Left lung (tissue), 10 donors: ENCODE measurements around the gene CLPTM1L. TPM values are rescaled to one million over a fixed set of nuclear protein-coding genes. Genes with fewer than 3 reads are reported as not detected.

Source experiments
- ATAC-seq: fragments of 200-7000 bp; cut with Tn5 transposase; one replicate; pipeline ENCODE4 v1.9.1; 2020; ENCODE audit warnings: moderate library complexity
- DNase-seq, 4 donors: peaks; one replicate each; pipeline ENCODE4 v3.0.0-alpha.2; 2013 to 2020
- H3K27ac ChIP-seq, 2 donors: fragments of 200-600 bp; sonication (generic) in 1 of 2; one replicate each; pipeline versions ENCODE4 v1.5.0 to v1.8.0; 2020 to 2021
- H3K27me3 ChIP-seq, 2 donors: fragments of 200-600 bp; sonication (generic) in 1 of 2; one replicate each; pipeline versions ENCODE4 v1.5.0 to v1.8.0; 2020 to 2021
- H3K36me3 ChIP-seq, 2 donors: fragments of 200-600 bp; sonication (generic) in 1 of 2; one replicate each; pipeline versions ENCODE4 v1.5.0 to v1.8.0; 2020 to 2021
- H3K4me1 ChIP-seq, 2 donors: fragments of 200-600 bp; one replicate each; pipeline ENCODE4 v1.8.0; 2021
- H3K4me3 ChIP-seq, 2 donors: fragments of 200-600 bp; sonication (generic) in 1 of 2; one replicate each; pipeline versions ENCODE4 v1.5.0 to v1.8.0; 2020 to 2021; ENCODE audit warnings: mild to moderate bottlenecking in 1 of 2
- H3K9me3 ChIP-seq, 2 donors: fragments of 200-600 bp; sonication (generic) in 1 of 2; one replicate each; pipeline versions ENCODE4 v1.5.0 to v1.8.0; 2020 to 2021
- CTCF ChIP-seq, 2 donors: fragments of 200-600 bp; sonication (generic) in 1 of 2; IDR thresholded peaks; one replicate each; pipeline versions ENCODE4 v1.5.0 to v1.8.0; 2021; ENCODE audit warnings: antibody characterized with exemption in 2 of 2
- intact Hi-C, 2 donors: fragments of 100-400 bp; cut with DNase I; formaldehyde crosslinking; loops; one replicate each; pipeline versions ENCODE4 v1.11.2 to v1.14.2; 2022
- polyA plus RNA-seq, 6 donors: library from polyadenylated mRNA; unstranded; fragments of 120-200 nt; gene quantifications; one replicate each; pipeline ENCODE4 v1.2.1, GENCODE V29; 2013; ENCODE audit not compliant: insufficient read length in 6 of 6
- total RNA-seq, 2 donors: library from RNA; stranded (reverse); fragmentation: NEBNext Ultra II Directional; extraction: Animal tissue kit (Norgen Biotek cat#: 25700); gene quantifications; one replicate each; pipeline ENCODE4 v1.2.1, GENCODE V29; 2021
- donor health status: DM: no; HTN: yes; CAD: no.
- donor health status: DM: no; HTN: no; CAD: no.

CLPTM1L gene
- total and polyA plus RNA-seq, 8 donors: 90.4 to 171 (median 99.4) TPM

- H3K27ac ChIP-seq: no peak overlapping the region
- no peak for ATAC-seq
Measured at GRCh38 chr5:1380910-1381309, 36.0 kb upstream of the CLPTM1L start.

DNA sequence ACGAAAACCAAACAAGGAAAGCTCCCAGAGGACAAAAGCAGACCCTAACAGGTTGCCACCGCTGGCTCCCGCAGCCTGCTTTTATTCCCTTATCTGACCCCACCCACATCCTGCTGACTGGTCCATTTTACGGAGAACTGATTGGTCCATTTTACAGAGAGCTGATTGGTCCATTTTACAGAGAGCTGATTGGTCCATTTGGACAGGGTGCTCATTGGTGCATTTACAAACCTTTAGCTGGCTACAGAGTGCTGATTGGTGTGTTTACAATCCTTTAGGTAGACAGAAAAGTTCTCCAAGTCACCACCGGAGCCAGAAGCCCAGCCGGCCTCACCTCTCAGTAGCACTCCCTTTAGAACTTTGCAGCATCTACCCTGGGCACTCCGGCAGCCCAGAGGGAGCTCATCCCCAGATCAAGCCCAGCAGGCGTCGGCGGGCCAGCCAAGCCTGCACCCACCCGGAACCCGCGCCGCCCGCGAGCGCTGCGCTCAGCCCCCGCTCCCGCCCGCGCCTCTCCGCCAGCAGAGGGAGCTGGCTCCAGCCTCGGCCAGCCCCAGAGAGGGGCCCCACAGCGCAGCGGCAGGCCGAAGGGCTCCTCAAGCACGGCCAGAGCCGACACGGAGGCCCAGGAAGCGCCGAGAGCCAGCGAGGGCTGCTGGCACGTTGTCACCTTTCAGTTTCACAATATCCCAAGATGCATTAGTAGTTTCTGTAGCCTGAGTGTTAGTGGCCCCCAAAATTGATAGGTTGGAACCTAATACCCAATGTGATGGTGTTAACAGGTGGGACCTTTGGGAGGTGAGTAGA, 35.3 kb upstream of the CLPTM1L start:
- Histone ChIP-seq H3K4me3 (no peak overlapping the region), H3K27me3 (peaks cover 0 to 35% of the 10 kb centered on the region in 2 donors), H3K27ac (no peak overlapping the region), H3K4me1 (peaks cover 2 to 12% of the 10 kb centered on the region in 2 donors), H3K9me3 (no peaks in the 10 kb centered on the region), H3K36me3 (no peaks in the 10 kb centered on the region)
- ATAC-seq (peak; percentile 93), DNase-seq (peak; percentile 50 to 90 (median 67))
- intact Hi-C loops: no loop called here
- peak; percentile 62 to 74 for TF ChIP-seq CTCF (IDR thresholded peaks at IDR 0.05)

More at GRCh38 chr5:1380910-1381309, 36.0 kb upstream of the CLPTM1L start:
- H3K9me3 ChIP-seq: no peaks in the 10 kb centered on the region
- H3K4me1 ChIP-seq: peaks cover 5 to 18% of the 10 kb centered on the region in 2 donors
- H3K36me3 ChIP-seq: no peaks in the 10 kb centered on the region
- TF ChIP-seq CTCF (IDR thresholded peaks at IDR 0.05): no peak
- DNase-seq: peak in 1 of 4 donors; percentile 21
- intact Hi-C loops: no loop called here
- H3K27me3 ChIP-seq: peaks cover 0 to 41% of the 10 kb centered on the region in 2 donors
- no peak overlapping the region for H3K4me3 ChIP-seq

GRCh38 chr5:1378866-1379659, 34.2 kb upstream of the CLPTM1L start:
- Histone ChIP-seq H3K27ac (no peak overlapping the region), H3K9me3 (no peaks in the 10 kb centered on the region), H3K27me3 (peaks cover 0 to 35% of the 10 kb centered on the region in 2 donors), H3K4me3 (no peak overlapping the region), H3K4me1 (peaks cover 0 to 9% of the 10 kb centered on the region in 2 donors), H3K36me3 (no peaks in the 10 kb centered on the region)
- no peak for TF ChIP-seq CTCF (IDR thresholded peaks at IDR 0.05)
- intact Hi-C loops: no loop called here
- peak in 1 of 4 donors; percentile 17 for DNase-seq
- ATAC-seq: no peak

DNA sequence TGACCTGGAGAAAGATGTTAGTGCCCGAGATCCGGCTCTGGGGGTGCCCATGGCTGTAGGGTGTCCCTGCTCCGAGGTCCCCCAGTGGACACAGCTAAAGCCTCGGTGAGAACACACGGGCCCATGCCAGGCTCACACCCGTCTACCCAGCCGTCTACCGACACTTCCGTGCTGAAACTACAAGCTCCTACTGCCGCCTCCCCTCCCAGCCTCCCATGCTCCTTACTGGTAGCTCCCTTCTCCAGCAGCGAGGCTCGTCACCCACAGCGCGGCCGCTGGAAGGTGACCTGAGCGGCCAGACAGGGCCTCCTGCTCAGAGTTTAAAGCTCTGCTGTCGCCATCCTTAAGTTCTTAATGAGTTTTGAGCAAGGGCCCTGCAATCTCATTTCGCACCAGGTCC, 33.2 kb upstream of the CLPTM1L start:
- ATAC-seq (no peak), DNase-seq (peak in 1 of 4 donors; percentile 16)
- Histone ChIP-seq H3K4me1 (peaks cover 0 to 9% of the 10 kb centered on the region in 2 donors), H3K36me3 (no peaks in the 10 kb centered on the region), H3K27me3 (peaks cover 0 to 35% of the 10 kb centered on the region in 2 donors), H3K9me3 (no peaks in the 10 kb centered on the region), H3K27ac (no peak overlapping the region), H3K4me3 (no peak overlapping the region)
- intact Hi-C loops: no loop called here
- no peak for TF ChIP-seq CTCF (IDR thresholded peaks at IDR 0.05)

- H3K27me3 ChIP-seq: peaks cover 0 to 35% of the 10 kb centered on the region in 2 donors
- H3K4me1 ChIP-seq: peaks cover 0 to 9% of the 10 kb centered on the region in 2 donors
- H3K9me3 ChIP-seq: no peaks in the 10 kb centered on the region
- TF ChIP-seq CTCF (IDR thresholded peaks at IDR 0.05): no peak
- no peaks in the 10 kb centered on the region for H3K36me3 ChIP-seq
- H3K27ac ChIP-seq: no peak overlapping the region
- ATAC-seq (no peak), DNase-seq (peak in 3 of 4 donors; percentile 9 to 56 (median 32))
- no peak overlapping the region for H3K4me3 ChIP-seq
- intact Hi-C loops: no loop called here
Measured at GRCh38 chr5:1376981-1377380, 32.1 kb upstream of the CLPTM1L start.
